MG63 (cell line): ENCODE data around the gene ANKRD13C. TPM values are rescaled to one million over a fixed set of nuclear protein-coding genes. Genes with fewer than 3 reads are reported as not detected.

ENCODE experiments used
- DNase-seq: peaks from one replicate; pipeline ENCODE4 v3.0.0-alpha.2; 2020
- H3K27me3 ChIP-seq: fragments of 250-450 bp; sonication (Bioruptor Pico); 2 replicates; pipeline ENCODE4 v1.5.1; 2020; ENCODE audit warnings: mild to moderate bottlenecking, moderate library complexity
- H3K36me3 ChIP-seq: fragments of 250-450 bp; sonication (Bioruptor Pico); 2 replicates; pipeline ENCODE4 v1.5.1; 2020; ENCODE audit warnings: mild to moderate bottlenecking, moderate library complexity
- H3K4me3 ChIP-seq: fragments of 250-450 bp; sonication (Bioruptor Pico); 2 replicates; pipeline ENCODE4 v1.5.1; 2020; ENCODE audit warnings: mild to moderate bottlenecking, moderate library complexity
- H3K9me3 ChIP-seq: fragments of 250-450 bp; sonication (Bioruptor Pico); 2 replicates; pipeline ENCODE4 v1.5.1; 2020; ENCODE audit warnings: mild to moderate bottlenecking, moderate library complexity
- total RNA-seq: library from RNA; depleted of rRNA; stranded (reverse); fragments of >200 nt; shearing (Covaris generic); gene quantifications from 2 replicates; pipeline ENCODE4 v1.2.3, GENCODE V29; 2014; ENCODE audit warnings: low replicate concordance

ANKRD13C gene
- total RNA-seq, 1 experiment from 2014 or later = 19.1 TPM

GRCh38 chr1:70265946-70266345 lies 88.6 kb downstream of the ANKRD13C start:
- H3K27me3 ChIP-seq = no peaks in the 10 kb centered on the region
- DNase-seq = no peak
- H3K36me3 ChIP-seq = peaks cover 30% of the 10 kb centered on the region
- no peak overlapping the region for H3K4me3 ChIP-seq
- peaks cover 4% of the 10 kb centered on the region; the same call in 1 of the 2 replicates for H3K9me3 ChIP-seq

GRCh38 chr1:70264839-70265238 lies 89.7 kb downstream of the ANKRD13C start:
- DNase-seq = no peak
- Histone ChIP-seq H3K36me3 (peaks cover 32% of the 10 kb centered on the region), H3K9me3 (peaks cover 4% of the 10 kb centered on the region; the same call in 1 of the 2 replicates), H3K27me3 (no peaks in the 10 kb centered on the region), H3K4me3 (no peak overlapping the region)

- H3K9me3 ChIP-seq = no peaks in the 10 kb centered on the region
- no peaks in the 10 kb centered on the region for H3K27me3 ChIP-seq
- peaks cover 18% of the 10 kb centered on the region for H3K36me3 ChIP-seq
- no peak overlapping the region for H3K4me3 ChIP-seq
- no peak for DNase-seq
Measured at GRCh38 chr1:70256664-70257063, 97.9 kb downstream of the ANKRD13C start.

- H3K36me3 ChIP-seq = peaks cover 86% of the 10 kb centered on the region
- DNase-seq = no peak
- no peaks in the 10 kb centered on the region for H3K27me3 ChIP-seq
- no peak overlapping the region for H3K4me3 ChIP-seq
- H3K9me3 ChIP-seq = no peaks in the 10 kb centered on the region
Measured at GRCh38 chr1:70248729-70249128, 105.8 kb downstream of the ANKRD13C start.

- Histone ChIP-seq H3K9me3 (no peaks in the 10 kb centered on the region), H3K36me3 (peaks cover 90% of the 10 kb centered on the region), H3K4me3 (no peak overlapping the region), H3K27me3 (no peaks in the 10 kb centered on the region)
- DNase-seq = no peak
Measured at GRCh38 chr1:70247768-70248167, 106.8 kb downstream of the ANKRD13C start.

- Histone ChIP-seq H3K9me3 (no peaks in the 10 kb centered on the region), H3K27me3 (no peaks in the 10 kb centered on the region), H3K4me3 (no peak overlapping the region), H3K36me3 (peaks cover 90% of the 10 kb centered on the region)
- DNase-seq = no peak
Measured at GRCh38 chr1:70247122-70247521, 107.4 kb downstream of the ANKRD13C start.

GRCh38 chr1:70239940-70240339 lies 114.6 kb downstream of the ANKRD13C start:
- no peaks in the 10 kb centered on the region for H3K27me3 ChIP-seq
- no peak overlapping the region for H3K4me3 ChIP-seq
- H3K36me3 ChIP-seq = peaks cover 88% of the 10 kb centered on the region
- no peak for DNase-seq
- no peaks in the 10 kb centered on the region for H3K9me3 ChIP-seq

- Histone ChIP-seq H3K4me3 (no peak overlapping the region), H3K9me3 (no peaks in the 10 kb centered on the region), H3K36me3 (peaks cover 92% of the 10 kb centered on the region), H3K27me3 (no peaks in the 10 kb centered on the region)
- no peak for DNase-seq
Measured at GRCh38 chr1:70234733-70235132, 119.8 kb downstream of the ANKRD13C start.

- no peaks in the 10 kb centered on the region for H3K27me3 ChIP-seq
- peaks cover 91% of the 10 kb centered on the region for H3K36me3 ChIP-seq
- H3K9me3 ChIP-seq = no peaks in the 10 kb centered on the region
- no peak for DNase-seq
- no peak overlapping the region for H3K4me3 ChIP-seq
Measured at GRCh38 chr1:70231475-70231874, 123.0 kb downstream of the ANKRD13C start.

- H3K4me3 ChIP-seq = no peak overlapping the region
- H3K36me3 ChIP-seq = peaks cover 86% of the 10 kb centered on the region
- DNase-seq = no peak
- H3K9me3 ChIP-seq = no peaks in the 10 kb centered on the region
- H3K27me3 ChIP-seq = no peaks in the 10 kb centered on the region
Measured at GRCh38 chr1:70228670-70229069, 125.9 kb downstream of the ANKRD13C start.

GRCh38 chr1:70227439-70227838 lies 127.1 kb downstream of the ANKRD13C start:
- H3K27me3 ChIP-seq = no peaks in the 10 kb centered on the region
- no peak overlapping the region for H3K4me3 ChIP-seq
- H3K36me3 ChIP-seq = peaks cover 89% of the 10 kb centered on the region
- H3K9me3 ChIP-seq = no peaks in the 10 kb centered on the region
- DNase-seq = no peak

- Histone ChIP-seq H3K27me3 (no peaks in the 10 kb centered on the region), H3K36me3 (peaks cover 75% of the 10 kb centered on the region), H3K4me3 (no peak overlapping the region), H3K9me3 (no peaks in the 10 kb centered on the region)
- DNase-seq = no peak
Measured at GRCh38 chr1:70224954-70225353, 129.6 kb downstream of the ANKRD13C start.

GRCh38 chr1:70222716-70223235 lies 131.7 kb downstream of the ANKRD13C start:
- Histone ChIP-seq H3K4me3 (peak overlapping the region; percentile 71), H3K36me3 (peaks cover 63% of the 10 kb centered on the region), H3K9me3 (no peaks in the 10 kb centered on the region), H3K27me3 (no peaks in the 10 kb centered on the region)
- DNase-seq = no peak

GRCh38 chr1:70221238-70222121 lies 133.0 kb downstream of the ANKRD13C start, which contains the start of gene SRSF11:
Gene SRSF11 (plus strand): TSS chr1:70221380. CDS start chr1:70221637, 257 bp downstream.
- H3K36me3 ChIP-seq = peaks cover 52% of the 10 kb centered on the region
- peak within 1 kb of the TSS; percentile 71 for H3K4me3 ChIP-seq
- no peaks in the 10 kb centered on the region for H3K27me3 ChIP-seq
- no peaks in the 10 kb centered on the region for H3K9me3 ChIP-seq
- peak; percentile 96 for DNase-seq

- Histone ChIP-seq H3K27me3 (no peaks in the 10 kb centered on the region), H3K4me3 (peak overlapping the region; percentile 71), H3K36me3 (peaks cover 51% of the 10 kb centered on the region), H3K9me3 (no peaks in the 10 kb centered on the region)
- DNase-seq = no peak
Measured at GRCh38 chr1:70220517-70221237, 133.8 kb downstream of the ANKRD13C start.

- Histone ChIP-seq H3K9me3 (no peaks in the 10 kb centered on the region), H3K4me3 (no peak overlapping the region), H3K36me3 (peaks cover 51% of the 10 kb centered on the region), H3K27me3 (no peaks in the 10 kb centered on the region)
- no peak for DNase-seq
Measured at GRCh38 chr1:70220015-70220414, 134.5 kb downstream of the ANKRD13C start.

GRCh38 chr1:70211541-70211940 lies 143.0 kb downstream of the ANKRD13C start:
- H3K9me3 ChIP-seq = no peaks in the 10 kb centered on the region
- no peak overlapping the region for H3K4me3 ChIP-seq
- peaks cover 38% of the 10 kb centered on the region for H3K36me3 ChIP-seq
- no peak for DNase-seq
- no peaks in the 10 kb centered on the region for H3K27me3 ChIP-seq
